ENCODE data around the gene MASTL.

- TF ChIP-seq POLR2A (IDR thresholded peaks at IDR 0.05), result no peak
- TF ChIP-seq CTCF (IDR thresholded peaks at IDR 0.05), result no peak
Observed at GRCh38 chr10:27157150-27157549, 2.0 kb downstream of the MASTL start.
